NCI-H2171 (cell line): ENCODE data around the gene FBXO10.
"Not testable (repeated sequence)": the region's sequence is repeated elsewhere in the genome, so short reads cannot be mapped to it uniquely, and the experiment has no call there.

Experiments used
- DNase-seq: peaks from one replicate; lab custom pipeline; 2025; lab: John Stamatoyannopoulos, UW

FBXO10 gene

DNA sequence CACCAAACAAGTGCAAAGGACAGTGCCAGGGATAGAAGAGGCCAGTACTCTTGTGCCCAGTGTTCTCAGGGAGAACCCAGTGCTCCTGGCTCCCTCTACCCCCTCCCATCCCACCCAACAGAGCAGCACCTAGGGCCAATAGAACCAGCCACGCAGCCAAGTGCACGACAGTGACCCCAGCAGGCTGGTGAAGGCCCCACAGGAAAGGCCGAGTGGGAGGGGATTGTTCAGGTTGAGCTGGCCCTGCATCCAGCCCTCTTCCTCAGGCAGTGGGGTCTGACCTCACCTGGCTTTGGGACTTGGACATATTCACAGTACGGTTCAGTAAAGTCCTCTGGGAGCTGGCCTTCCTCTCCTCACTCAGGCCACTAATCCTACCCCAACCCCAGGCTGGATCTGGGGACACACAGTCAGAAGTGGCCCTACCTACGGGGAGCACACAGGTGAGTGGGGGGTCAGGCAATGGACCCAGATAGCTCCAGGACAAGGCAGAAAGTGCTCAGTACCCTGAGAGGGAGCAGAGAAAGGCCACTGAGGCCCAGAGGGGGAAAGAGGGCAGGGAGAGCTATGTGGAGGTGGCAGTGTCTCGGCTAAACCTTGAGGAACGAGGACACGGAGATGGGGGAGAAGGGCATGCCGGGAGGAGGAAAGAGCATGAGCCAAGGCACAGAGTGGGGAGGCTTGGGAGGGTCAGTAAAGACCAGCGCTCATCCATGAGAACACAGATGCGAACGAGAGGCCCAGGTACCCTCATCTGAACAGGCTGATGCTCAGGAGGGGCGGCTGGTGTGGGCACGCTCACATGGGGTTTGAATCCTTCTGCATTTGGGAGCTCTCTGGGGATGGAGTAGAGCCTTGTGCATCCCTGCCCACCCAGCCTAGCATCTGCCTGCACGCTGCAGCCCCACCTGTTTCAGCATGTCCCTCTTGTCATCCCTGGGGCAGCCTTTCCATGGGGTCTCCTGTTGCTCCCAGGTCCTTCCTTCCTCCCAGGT, 64.9 kb downstream of the FBXO10 start:
- no peak for DNase-seq

- DNase-seq: not testable (repeated sequence)
Measured at GRCh38 chr9:37510053-37510452, 66.1 kb downstream of the FBXO10 start.

DNA sequence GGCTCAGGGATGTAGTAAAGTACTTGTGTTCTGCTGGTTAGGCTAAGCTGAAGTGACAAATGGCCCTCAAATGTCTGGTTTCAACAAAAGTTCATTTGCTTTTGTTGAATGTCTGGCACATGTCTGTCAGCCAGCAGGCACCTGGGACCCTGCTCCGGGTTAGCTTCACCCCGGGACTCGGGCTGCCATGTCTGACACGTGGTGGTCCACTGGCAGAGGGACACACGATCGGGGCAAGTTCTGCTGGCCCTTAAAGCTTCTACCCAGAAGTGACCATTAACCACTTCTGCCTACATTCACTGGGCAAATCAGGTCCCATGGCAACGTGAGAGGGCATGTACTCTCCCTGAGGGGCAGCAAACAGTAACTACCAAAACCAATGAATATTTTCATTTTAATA, 66.6 kb downstream of the FBXO10 start:
- no peak for DNase-seq

- DNase-seq: no peak
Measured at GRCh38 chr9:37508834-37509206, 67.4 kb downstream of the FBXO10 start.

GRCh38 chr9:37508135-37508833, 67.9 kb downstream of the FBXO10 start:
- DNase-seq: no peak

DNA sequence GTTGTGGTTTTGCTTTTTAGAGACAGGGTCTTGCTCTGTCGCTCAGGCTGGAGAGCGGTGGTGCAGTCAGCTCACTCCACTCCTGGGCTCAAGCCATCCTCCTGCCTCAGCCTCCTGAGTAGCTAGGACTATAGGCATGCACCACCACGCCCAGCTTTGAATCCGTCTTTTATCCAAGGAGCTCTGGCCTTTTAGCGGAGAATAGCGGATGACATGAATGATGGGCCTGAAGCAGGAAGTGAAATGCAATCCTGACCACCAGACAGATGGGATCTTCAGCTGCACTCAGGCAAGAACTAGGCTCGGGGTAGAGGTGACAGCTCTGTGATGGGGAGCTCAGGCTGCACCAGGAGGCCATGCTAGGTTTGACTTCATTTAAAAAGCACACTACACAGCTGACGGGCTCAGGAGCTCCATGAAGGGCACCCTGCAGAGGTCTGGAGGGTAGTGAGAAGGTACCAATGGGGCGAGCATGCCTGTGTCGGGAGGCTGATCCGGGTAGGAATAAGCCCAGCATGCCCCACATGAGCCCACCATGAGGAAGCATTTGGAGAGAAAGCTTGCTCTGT, 68.5 kb downstream of the FBXO10 start:
- no peak for DNase-seq

DNA sequence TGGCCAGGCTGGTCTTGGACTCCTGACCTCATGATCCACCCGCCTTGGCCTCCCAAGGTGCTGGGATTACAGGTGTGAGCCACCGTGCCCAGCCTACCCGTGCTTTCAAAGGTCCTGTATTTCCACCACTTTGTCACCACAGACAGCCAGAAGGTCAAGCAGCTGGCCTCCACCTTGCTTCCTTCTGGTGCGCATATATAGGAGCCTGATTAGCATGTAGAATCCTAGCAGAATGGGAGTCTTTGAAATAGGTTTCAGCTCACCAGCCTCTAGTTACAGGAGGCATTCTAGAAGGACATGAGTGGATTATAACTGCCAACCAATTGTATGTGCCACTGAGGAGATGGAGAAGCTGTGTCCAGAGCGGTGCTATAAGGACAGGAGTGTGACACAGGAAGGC, 71.6 kb downstream of the FBXO10 start:
- no peak for DNase-seq

GRCh38 chr9:37503736-37504135, 72.4 kb downstream of the FBXO10 start:
- DNase-seq: no peak

- DNase-seq: no peak
Measured at GRCh38 chr9:37501957-37502596, 74.1 kb downstream of the FBXO10 start.

DNA sequence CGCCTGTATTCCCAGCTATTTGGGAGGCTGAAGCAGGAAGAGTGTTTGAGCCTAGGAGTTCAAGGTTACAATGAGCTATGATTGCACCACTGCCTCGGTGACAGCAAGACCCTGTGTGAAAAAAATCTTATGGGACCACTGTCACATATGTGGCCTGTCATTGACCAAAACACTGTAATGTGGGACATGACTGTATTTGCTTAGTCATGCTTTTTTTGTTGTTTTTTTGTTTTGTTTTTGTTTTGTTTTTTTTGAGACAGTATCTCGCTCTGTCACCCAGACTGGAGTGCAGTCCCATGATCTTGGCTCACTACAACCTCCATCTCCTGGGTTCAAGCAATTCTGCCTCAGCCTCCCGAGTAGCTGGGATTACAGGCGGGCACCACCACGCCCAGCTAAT, 76.9 kb downstream of the FBXO10 start:
- DNase-seq: no peak

DNA sequence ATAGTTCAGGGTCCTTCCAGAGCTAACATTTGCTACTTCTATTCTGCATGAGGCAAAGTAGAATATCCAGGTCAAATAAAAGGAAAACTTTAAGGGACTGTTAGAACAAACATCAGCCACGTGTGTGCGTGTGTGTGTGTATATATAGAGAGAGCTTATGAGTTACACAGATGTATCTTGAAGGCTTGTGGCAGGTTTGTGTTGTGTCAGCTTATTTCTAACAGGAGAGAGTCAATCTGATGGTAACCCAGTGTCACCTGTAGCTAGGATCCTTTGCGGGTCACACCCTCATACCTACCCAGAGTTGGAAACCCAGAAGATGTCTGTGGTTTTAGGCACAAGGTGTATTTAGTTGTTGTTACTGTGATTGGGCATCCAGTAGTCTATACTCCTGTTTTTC, 77.7 kb downstream of the FBXO10 start:
- no peak for DNase-seq

DNA sequence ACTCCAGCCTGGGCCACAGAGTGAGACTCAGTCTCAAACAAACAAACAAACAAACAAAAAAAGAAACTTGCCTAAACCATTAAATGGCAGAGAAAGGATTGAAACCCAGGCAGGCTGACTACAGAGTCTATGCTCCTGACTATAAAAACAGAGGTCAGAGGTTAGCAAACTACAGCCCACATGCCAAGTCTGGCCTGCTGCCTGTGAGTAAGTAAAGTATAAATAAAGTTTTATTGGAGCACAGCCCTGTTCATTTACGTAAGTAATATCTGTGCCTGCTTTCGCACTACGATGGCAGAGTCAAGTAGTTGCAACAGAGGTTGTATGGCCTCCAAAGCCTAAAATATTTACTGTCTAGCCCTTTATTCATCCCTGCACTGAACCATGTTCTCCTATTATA, 78.9 kb downstream of the FBXO10 start:
- DNase-seq: no peak

GRCh38 chr9:37496020-37496419, 80.2 kb downstream of the FBXO10 start:
- DNase-seq: no peak

GRCh38 chr9:37495571-37495970, 80.6 kb downstream of the FBXO10 start:
- no peak for DNase-seq

DNA sequence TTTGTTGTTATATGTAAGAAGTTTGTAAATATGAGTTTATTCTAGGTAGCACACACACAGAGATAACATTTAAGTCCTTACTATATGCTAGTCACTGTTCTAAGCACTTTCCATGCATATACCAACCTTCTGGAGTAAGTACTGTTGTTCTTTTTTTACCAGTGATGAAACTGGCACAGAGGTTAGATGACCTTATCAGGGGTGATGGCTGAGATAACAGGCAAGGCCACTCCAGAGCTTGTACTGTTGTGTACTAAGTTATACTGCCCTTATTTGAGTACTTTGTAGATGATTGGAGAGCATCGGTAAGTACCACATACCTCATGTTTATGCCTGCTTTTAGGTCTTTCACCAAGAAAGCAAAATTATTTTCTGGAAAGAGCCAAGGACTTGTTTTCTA, 84.2 kb downstream of the FBXO10 start:
- no peak for DNase-seq

DNA sequence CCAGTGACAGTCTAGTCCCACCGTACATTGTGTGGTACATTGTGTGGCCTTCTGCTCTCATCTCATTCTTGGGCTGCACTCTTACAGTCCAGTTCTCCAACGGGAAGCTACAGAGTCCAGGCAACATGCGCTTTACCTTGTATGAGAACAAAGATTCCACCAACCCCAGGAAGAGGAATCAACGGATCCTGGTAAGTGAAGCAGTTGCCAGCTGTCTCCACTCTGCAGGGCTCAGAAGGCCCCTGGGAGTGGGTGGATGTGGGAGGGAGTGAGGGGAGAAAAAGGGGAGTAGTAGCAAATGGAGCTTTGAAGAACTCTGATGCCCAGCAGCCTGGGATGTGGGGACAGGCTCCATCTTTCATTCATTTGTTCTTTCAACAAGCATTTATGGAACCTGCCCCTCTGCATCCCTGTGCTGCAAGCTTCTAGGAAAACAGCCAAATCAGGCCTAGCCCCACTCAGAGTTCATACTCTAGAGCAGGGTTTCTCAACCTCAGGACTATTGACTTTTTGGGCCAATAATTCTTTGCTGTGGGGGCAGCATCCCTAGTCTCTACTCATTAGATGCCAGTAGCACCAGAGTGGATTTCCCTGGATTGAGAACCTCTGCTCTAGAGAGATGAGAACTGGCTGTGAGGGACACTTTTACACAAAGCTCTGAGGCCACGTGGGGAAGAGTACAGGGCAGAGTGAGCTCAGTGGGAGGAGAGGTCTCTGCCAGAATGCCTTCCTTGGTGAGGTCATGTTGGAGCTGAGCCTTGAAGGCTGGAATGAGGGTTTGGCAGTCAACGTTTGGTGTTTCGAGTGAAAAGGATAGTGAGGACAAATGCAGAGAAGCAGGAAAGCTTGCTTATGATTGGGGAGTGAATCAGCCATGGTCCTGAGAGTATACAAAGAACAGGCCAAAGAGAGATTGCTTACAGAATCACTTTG, 89.3 kb downstream of the FBXO10 start:
- no peak for DNase-seq

- no peak for DNase-seq
Measured at GRCh38 chr9:37486256-37486615, 89.9 kb downstream of the FBXO10 start.

DNA sequence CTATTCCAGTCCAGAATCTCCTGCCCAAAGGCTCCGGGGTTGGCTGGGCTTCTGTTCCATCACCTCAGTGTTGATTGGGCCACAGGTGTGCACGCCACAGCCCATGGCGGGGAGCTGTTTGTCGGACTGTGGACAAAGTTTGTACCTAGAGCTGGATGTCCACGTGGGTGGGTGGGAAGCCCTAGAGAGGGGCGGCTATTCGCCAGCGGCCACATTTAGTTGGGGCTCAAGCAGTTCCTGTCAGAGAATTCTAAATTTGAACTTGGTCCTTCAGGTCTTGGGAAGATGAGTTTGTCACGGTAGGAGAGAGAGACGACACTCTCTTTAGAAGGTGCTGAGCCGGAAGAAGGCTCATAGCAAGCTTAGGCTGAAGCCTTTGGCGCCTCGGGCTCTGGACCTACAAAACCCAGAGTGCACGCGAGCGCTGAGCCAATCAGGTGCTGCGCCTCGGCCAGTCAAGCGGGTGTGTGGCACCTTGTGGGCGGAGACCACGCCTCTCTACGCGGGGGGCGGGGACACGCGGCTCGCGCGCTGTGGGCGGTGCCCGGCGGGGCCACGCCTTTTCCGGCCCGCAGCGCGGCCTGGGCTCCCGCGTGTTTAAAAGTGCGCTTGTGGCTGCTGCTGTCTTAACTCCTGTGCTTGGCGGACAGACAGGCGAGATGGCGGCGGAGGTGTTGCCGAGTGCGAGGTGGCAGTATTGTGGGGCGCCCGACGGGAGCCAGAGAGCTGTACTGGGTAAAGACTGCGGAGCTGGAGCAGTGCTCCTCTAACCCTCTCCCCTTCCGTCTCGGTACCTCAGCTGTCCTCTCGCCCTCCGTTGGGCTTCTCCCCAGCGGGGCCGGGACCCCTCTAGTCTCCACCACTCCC, 90.6 kb downstream of the FBXO10 start, which contains the start of gene POLR1E:
POLR1E (plus strand) TSS at position 560 of the 867 bp plus-strand sequence; CDS start at position 660, 100 bp downstream.
- DNase-seq: peak; percentile 67

DNA sequence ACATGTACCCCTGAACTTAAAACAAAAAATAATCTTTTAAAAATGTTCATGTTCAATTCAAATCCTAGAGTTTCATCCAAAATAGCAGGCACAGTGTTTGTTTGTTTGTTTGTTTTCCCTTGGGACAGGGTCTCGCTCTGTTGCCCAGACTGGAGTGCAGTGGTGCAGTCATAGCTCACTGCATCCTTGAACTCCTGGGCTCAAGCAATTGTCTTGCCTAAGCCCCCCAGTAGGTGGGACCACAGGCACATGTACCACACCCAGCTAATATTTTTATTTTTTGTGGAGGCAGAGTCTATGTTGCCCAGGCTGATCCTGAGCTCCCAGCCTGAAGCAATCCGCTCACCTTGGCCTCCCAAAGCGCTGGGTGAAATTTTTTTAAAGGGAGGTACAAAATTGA, 95.4 kb downstream of the FBXO10 start:
- no peak for DNase-seq

GRCh38 chr9:37477987-37478619, 98.1 kb downstream of the FBXO10 start:
- not testable (repeated sequence) for DNase-seq
